Liver (tissue), 3 donors: ENCODE results near the gene MEGF10.

ENCODE experiments used
- CTCF ChIP-seq: fragments of 150-350 bp; IDR thresholded peaks from 2 replicates; pipeline ENCODE4 v1.5.1; 2017; ENCODE audit warnings: improper control_type of control experiment, low read depth, low read length; ENCODE audit not compliant: missing input control
- JUND ChIP-seq, 2 donors: IDR thresholded peaks; 2 replicates each; pipeline ENCODE4 v1.6.1; 2016; ENCODE audit warnings: antibody characterized with exemption in 2 of 2
- TAF1 ChIP-seq: conservative IDR thresholded peaks from 2 replicates; pipeline ENCODE4 v1.6.1; 2016; ENCODE audit warnings: antibody characterized with exemption, mild to moderate bottlenecking
- ZBTB33 ChIP-seq: IDR thresholded peaks from 2 replicates; pipeline ENCODE4 v1.6.1; 2016; ENCODE audit warnings: antibody characterized with exemption
- donor health status: healthy.
- donor health status: healthy.

GRCh38 chr5:127363403-127363802 lies 72.8 kb downstream of the MEGF10 start:
- TF ChIP-seq JUND (IDR thresholded peaks at IDR 0.05): no peak
- TF ChIP-seq CTCF: no peak
- TF ChIP-seq TAF1: no peak
- no peak for TF ChIP-seq ZBTB33
